Nephron (organoid): ENCODE data around the gene COL16A1.
A peak's percentile ranks its signal among the peaks of the same experiment; 100 is the strongest.

Source experiments
- H3K27ac Mint-ChIP-seq, 3 experiments: 2 replicates each; pipeline ENCODE4 v1.8.0; 2020; ENCODE audit warnings: mixed read lengths in 3 of 3, mild to moderate bottlenecking in 2 of 3, moderate library complexity in 1 of 3
- H3K27me3 Mint-ChIP-seq: 2 replicates; pipeline ENCODE4 v1.8.0; 2021; ENCODE audit warnings: low read depth, mild to moderate bottlenecking, moderate library complexity, mixed read lengths
- H3K36me3 Mint-ChIP-seq: 2 replicates; pipeline ENCODE4 v1.8.0; 2020; ENCODE audit warnings: low read depth, mixed read lengths
- H3K4me1 Mint-ChIP-seq: 2 replicates; pipeline ENCODE4 v1.8.0; 2020; ENCODE audit warnings: mixed read lengths
- H3K4me3 Mint-ChIP-seq, 3 experiments: 2 replicates each; pipeline ENCODE4 v1.8.0; 2020; ENCODE audit warnings: mild to moderate bottlenecking in 3 of 3, mixed read lengths in 3 of 3, moderate library complexity in 2 of 3
- H3K9me3 Mint-ChIP-seq: 2 replicates; pipeline ENCODE4 v1.8.0; 2020; ENCODE audit warnings: mixed read lengths
- CTCF ChIP-seq, 3 experiments: fragments of 200-600 bp; sonication (generic); IDR thresholded peaks; one replicate each; pipeline ENCODE4 v1.5.0; 2021; ENCODE audit warnings: antibody characterized with exemption in 3 of 3; ENCODE audit not compliant: unreplicated experiment in 3 of 3

COL16A1 gene

GRCh38 chr1:31659889-31660288 lies 43.9 kb downstream of the COL16A1 start:
- H3K27me3 Mint-ChIP-seq, result peaks cover 8% of the 10 kb centered on the region
- no peaks in the 10 kb centered on the region for H3K36me3 Mint-ChIP-seq
- no peak overlapping the region for H3K4me3 Mint-ChIP-seq
- no peaks in the 10 kb centered on the region for H3K9me3 Mint-ChIP-seq
- peaks cover 4% of the 10 kb centered on the region for H3K4me1 Mint-ChIP-seq
- H3K27ac Mint-ChIP-seq, result peak overlapping the region in 2 of 3 experiments; percentile 66 to 84
- no peak for TF ChIP-seq CTCF (IDR thresholded peaks at IDR 0.05; ENCODE audit: unreplicated experiment in 3 of 3)

- Mint-ChIP-seq H3K4me1 (peaks cover 4% of the 10 kb centered on the region), H3K9me3 (no peaks in the 10 kb centered on the region), H3K36me3 (peaks cover 3% of the 10 kb centered on the region), H3K27ac (no peak overlapping the region), H3K4me3 (no peak overlapping the region), H3K27me3 (peaks cover 8% of the 10 kb centered on the region)
- no peak for TF ChIP-seq CTCF (IDR thresholded peaks at IDR 0.05; ENCODE audit: unreplicated experiment in 3 of 3)
Observed at GRCh38 chr1:31658721-31659120, 45.1 kb downstream of the COL16A1 start.

GRCh38 chr1:31657972-31658510 lies 45.8 kb downstream of the COL16A1 start:
- H3K36me3 Mint-ChIP-seq, result peaks cover 7% of the 10 kb centered on the region
- peak overlapping the region in 1 of 3 experiments; percentile 64 for H3K27ac Mint-ChIP-seq
- no peak overlapping the region for H3K4me3 Mint-ChIP-seq
- H3K4me1 Mint-ChIP-seq, result peaks cover 4% of the 10 kb centered on the region
- no peak for TF ChIP-seq CTCF (IDR thresholded peaks at IDR 0.05; ENCODE audit: unreplicated experiment in 3 of 3)
- peaks cover 8% of the 10 kb centered on the region for H3K27me3 Mint-ChIP-seq
- no peaks in the 10 kb centered on the region for H3K9me3 Mint-ChIP-seq

GRCh38 chr1:31657020-31657804 lies 46.6 kb downstream of the COL16A1 start:
- Mint-ChIP-seq H3K36me3 (peaks cover 7% of the 10 kb centered on the region), H3K4me1 (peaks cover 4% of the 10 kb centered on the region), H3K27me3 (peaks cover 8% of the 10 kb centered on the region)

GRCh38 chr1:31655756-31656155 lies 48.1 kb downstream of the COL16A1 start:
- Mint-ChIP-seq H3K36me3 (peaks cover 7% of the 10 kb centered on the region), H3K27me3 (peaks cover 8% of the 10 kb centered on the region), H3K27ac (peak overlapping the region in 1 of 3 experiments; percentile 17), H3K9me3 (no peaks in the 10 kb centered on the region), H3K4me3 (no peak overlapping the region), H3K4me1 (peaks cover 16% of the 10 kb centered on the region)
- TF ChIP-seq CTCF (IDR thresholded peaks at IDR 0.05; ENCODE audit: unreplicated experiment in 3 of 3), result no peak

More at GRCh38 chr1:31657020-31657804, 46.6 kb downstream of the COL16A1 start:
- Mint-ChIP-seq H3K4me3 (no peak overlapping the region), H3K9me3 (no peaks in the 10 kb centered on the region), H3K27ac (peak overlapping the region in 1 of 3 experiments; percentile 64)
- no peak for TF ChIP-seq CTCF (IDR thresholded peaks at IDR 0.05; ENCODE audit: unreplicated experiment in 3 of 3)
